GM19468 (cell line): ENCODE results near the gene SLC12A3.
A peak's percentile ranks its signal among the peaks of the same experiment; 100 is the strongest.

Experiments used
- ATAC-seq: cut with Tn5 transposase; IDR thresholded peaks from one replicate; pipeline ENCODE4 v1.9.1; 2021; ENCODE audit warnings: mild to moderate bottlenecking, moderate library complexity, moderate number of reproducible peaks; ENCODE audit not compliant: unreplicated experiment; ENCODE audit errors: extremely low read depth

SLC12A3 gene

DNA sequence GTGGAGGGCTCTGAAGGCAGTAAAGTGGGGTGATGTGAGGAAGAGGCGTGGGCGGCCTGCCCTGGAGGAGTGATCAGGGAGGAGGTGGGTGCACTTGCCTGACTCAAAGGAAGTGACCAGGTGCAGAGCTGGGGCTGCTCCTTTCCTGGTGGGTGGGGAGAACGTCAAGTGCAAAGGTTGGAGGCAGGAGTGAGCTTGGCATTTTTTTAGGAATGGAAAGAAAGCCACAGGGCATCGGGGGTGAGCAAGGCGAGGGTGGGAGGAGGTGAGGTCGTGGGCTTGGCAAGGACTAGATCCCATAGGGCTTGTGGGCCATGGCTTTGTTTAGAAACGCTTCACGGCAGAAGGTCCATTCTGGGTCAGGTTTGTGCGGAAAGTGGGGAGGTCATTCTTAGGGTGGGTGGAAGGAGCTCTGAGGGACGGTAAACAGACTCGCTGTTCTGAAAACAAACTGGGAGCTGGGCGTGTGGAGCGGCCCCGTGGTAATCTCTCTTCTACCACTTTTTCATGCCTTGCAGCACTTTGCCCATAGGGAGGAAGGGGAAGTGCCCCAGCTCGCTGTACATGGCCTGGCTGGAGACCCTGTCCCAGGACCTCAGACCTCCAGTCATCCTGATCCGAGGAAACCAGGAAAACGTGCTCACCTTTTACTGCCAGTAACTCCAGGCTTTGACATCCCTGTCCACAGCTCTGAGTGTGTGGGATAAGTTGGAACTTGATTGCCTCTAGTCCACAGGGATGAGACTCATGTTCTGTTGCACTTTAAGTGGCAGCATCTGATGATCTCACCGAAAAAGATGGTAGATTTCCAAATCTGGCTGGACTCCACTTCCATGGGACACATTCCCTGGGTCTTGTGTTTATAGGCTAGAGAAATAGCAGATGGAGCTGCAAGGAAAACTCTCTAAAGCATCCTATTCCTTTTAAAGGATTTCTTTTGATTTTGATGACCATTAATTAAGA lies 48.0 kb downstream of the SLC12A3 start:
- ATAC-seq = no peak

DNA sequence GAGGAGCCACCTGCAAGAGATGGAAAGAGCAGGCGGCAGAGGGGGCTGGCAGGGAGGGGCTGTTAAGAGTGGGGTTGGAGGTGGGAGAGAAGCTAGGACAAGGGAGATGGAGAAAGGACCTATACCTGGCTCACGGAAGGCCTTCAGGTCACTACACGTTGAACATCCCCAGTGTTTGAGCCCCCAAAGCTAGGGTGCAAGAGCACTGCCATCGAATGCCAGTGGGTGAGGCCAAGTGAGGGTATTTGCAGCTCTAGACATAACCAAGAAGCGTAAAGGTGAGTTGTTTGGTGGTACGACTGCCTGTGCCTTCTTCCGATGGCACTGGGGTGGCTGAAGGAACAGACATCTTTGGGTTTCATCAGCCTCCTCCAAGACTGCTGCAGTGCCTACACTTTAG lies 49.9 kb downstream of the SLC12A3 start:
- ATAC-seq = no peak

DNA sequence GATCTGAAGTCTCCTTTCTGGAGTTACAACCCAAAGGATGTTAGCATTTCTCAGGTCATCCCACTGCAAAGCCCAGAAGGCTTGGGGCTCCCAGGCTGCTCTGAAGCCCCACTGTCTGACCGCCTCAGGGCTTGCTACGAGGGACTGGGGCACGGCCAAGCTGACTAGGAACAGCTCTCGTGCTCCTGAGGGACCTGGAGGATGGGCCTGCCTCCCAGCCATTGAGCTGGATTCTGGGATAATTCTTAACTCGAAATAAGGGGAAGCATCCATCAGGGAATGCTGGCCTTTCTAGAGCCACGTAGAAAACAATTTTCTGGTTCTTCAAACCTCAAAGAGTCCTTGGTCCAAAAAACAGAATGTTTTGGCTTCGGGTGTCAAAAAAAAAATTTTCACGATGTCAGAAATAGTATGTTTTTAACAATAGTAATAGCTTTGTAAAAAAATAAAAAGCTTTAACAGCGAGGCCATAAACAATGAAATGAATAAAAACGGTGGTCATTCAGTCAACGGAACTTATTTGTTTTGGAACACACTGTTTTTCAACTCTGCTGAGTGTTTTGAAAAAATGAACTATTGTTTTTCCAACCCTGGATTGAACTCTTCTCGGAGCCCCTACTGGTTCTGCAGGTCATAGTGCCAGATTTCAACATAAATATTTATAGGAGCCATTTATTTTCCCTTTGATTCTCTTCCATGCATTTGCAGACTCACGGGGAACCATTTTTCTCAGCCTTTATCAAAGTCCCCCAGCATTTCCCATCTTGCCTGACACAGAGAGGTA lies 50.5 kb downstream of the SLC12A3 start:
- no peak for ATAC-seq

DNA sequence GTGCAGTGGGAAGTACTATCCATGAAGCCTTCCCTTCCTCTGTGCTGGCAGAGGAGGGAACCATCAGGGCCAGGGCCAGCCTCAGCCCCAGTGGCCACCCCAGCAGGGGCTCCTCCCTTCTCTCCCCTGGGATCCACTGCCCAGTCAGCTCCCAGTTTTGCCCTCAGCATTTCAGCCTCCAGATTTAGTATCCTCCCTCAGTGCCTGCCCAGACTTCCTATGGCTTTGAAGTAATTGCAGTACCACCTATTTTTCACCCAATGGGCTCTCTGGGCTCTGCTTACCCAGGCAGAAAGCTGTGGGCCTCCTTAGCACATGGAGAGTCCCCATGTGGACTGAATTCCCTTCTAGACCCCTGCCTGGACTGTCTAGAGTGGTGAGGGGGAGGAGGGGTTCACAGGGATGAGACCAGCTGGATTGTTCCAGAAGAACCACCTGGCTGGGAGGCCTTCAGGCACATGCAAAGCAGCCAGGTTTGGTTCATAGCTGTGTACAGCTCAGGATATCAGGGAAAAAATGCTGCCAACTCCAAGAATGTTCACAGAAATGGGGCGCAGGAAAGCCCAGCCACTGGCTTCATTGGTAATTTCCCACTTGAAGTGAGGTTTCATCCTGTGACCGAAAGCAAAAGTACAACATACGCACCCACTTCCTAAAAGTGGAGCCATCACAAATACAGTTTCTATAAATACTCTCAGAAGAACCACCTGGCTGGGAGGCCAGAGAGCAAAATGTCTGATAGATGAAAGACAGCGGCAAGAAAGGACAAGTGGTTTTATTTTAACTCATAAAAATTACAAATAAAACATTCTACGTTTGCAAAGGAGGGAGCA lies 51.8 kb downstream of the SLC12A3 start:
- ATAC-seq = peak; percentile 41

DNA sequence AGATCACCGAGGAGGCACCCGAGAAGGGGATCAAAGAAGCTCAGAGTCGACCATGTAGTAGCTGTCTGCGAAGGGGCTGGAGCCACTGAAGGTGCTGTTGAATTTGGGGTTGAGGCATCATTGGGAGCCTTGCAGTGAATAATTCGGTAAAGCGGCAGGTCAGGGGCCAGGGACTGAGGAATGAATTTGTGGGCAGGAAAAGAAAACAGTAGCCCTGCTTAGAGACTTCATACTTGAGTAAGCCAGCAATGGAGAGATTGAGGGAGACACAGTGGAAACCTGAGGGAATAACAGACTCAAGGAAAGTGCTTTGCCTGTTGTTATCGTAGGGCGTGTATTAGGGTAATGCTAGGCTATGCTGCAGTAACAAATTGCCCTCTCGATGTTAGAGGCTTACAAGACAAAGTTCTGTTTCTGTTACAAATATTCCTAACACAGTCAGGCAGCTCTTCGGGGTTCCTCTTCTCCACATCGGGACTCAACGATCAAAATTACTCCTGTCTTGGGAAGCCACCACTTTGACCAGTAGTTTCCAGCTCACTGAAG lies 53.5 kb downstream of the SLC12A3 start:
- ATAC-seq = no peak

DNA sequence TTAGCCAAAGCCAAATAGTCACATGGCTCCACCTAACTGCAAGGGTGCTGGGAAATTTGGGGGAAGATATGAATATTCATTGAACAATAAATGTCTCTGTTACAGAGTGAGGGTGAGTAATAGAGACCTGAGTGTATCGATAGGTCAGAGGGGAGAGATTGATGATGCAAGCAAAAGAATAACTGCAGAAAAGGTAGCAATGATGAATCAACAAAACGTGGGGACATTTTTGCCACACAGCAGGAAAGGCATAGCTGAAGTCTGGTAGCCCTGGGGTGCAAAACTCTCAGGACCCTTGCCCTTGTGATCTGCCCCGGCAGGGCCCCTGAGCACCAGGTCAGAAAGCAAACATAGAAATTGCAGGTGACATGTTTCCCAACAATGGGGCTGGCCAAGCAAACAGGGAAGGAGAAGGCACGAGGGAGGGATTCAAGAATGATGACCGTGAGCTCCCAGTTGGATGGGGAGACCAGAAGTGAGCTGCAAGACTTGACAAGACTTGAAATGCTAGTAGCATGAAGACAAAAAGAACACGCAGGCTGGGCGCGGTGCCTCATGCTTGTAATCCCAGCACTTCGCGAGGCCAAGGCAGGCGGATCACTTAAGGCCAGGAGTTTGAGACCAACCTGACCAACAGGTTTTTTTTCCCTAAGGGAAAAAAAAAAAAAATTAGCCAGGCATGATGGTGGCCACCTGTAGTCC lies 54.2 kb downstream of the SLC12A3 start:
- no peak for ATAC-seq

DNA sequence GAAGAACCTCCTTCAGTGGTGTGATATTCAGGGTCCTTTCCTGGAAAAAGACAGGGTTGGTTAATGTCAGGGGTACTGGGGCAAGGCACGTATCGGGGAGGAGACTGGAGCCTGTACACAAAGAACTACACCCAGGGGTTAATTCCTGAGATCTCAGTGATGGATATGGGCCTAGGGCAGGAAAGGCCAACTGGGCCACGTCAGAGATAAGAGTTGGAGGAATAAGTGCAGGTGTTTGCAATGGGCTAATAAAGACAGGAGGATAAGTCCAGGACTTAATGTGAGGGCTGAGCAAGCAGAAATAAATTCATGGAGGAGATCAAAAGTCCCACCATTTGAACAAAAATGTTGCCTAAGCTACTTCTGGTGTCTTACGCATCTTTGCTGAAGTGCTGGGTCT lies 56.6 kb downstream of the SLC12A3 start:
- ATAC-seq = no peak

DNA sequence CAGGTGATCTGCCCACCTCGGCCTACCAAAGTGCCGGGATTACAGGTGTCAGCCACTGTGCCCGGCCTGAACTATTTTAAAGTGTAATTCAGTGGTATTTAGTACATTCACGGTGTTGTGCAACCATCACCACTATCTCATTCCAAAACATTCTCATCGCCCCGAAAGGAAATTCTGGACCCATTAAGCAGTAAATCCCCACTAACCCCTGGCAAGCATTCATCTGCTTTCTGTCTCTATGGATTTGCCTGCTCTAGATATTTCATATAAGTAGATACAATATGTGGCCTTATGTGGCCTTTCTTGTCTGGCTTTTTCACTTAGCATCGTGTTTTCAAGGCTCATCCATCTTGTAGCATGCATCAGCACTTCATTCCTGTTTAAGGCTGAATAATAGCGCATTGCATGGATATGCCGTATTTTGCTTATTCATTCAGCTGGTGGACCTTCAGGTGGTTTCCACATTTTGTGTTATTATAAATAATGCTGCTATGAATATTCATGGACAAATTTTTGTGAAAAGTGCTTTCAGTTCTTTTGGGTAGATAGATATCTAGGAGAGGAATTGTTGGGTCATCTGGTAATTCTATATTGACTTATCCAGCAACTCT lies 58.6 kb downstream of the SLC12A3 start:
- ATAC-seq = no peak

DNA sequence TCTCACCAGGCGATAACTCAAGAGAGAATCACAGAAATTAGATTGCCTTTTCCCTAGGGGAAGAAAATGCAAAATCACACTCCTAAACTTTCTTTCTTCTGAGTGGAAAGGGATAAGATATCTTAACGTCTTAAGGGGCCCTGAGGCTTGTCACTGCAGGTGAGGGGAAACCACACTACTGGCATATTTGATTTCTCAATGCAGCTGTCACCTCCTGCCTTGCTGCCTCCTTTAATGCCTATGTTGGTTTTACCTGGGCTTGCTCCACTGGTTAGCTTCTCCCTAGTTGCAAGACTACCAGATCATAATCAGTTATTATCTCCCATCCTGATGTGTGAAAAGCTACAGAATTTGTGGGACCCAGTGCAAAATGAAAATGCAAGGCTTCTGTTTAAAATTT lies 62.5 kb downstream of the SLC12A3 start:
- ATAC-seq = no peak

DNA sequence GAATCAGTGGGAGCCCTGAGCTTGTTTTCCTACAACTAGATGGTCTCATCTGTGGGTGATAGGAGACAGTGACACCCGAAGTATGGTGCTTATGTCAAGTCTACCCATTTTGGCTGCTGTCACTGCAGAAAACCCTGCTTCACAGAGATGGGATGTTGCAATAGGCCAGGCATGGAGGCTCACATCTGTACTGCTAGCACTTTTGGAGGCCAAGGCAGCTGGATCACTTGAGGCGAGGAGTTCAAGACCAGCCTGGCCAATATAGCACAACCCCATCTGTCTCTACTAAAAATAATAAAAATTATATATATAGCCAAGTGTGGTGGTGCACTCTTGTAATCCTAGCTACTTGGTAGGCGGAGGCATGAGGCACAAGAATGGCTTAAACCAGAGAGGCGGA lies 64.6 kb downstream of the SLC12A3 start:
- no peak for ATAC-seq

DNA sequence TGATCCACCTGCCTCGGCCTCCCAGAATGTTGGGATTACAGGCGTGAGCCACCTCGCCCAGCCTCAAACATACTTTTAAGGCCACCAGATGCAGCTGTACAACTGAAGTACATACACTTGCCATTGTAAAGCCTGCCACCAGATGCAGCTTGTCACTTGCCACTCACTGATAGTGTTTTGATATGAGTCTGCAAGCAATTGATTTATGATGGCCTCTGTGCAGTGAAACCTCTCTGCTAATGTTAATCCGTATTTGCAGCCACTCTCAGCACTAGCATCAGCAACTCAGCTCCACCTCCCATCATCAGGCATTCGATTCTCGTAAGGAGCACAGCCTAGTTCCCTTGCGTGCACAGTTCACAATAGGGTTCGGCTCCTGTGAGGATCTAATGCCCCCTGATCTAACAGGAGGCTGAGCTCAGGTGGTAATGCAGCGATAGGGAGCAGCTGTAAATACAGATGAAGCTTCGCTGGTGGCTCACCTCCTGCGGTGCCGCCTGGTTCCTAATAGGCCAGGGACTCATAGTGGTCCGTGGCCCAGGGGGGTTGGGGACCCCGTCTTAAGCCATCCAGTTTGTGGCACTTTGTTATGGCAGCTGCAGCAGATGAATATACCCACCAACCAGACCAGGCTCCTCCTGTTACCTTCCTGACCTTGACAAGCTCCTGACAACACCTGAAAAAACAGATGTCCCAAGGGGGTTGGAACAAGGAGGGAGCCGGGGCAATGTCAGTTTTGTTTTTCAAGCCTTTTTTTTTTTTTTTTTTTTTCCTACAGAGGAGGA lies 65.7 kb downstream of the SLC12A3 start:
- no peak for ATAC-seq

DNA sequence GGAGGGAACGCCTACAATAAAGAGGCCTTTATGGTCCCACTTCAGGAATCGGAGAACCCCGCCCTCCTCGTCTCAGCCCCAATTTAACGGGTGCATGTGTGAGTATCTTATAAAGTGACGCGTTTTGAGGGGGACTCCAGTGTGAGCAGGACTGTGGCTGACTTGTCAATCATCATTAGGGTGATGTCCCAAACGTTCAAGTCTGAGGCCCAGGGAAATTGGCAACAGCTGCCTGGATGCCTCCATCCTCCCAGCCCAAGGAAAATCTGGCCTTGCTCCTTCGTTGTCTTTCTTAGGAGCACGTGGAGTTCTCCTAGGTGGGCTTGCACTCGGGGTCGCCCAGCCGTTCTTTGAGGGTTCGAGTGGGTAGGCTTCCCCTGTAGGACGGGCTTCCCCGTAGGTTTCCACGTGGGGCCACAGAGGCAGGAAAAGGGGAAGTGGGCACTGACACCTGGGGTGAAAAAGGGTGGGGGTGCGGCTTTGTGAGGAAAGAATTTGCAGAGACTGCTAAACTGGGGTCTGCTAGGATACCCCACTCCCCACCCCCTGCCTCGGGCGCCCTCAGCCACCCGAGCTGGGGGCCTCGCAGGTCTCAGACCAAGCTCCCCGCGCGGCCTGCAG lies 66.4 kb downstream of the SLC12A3 start:
- peak; percentile 1 for ATAC-seq

DNA sequence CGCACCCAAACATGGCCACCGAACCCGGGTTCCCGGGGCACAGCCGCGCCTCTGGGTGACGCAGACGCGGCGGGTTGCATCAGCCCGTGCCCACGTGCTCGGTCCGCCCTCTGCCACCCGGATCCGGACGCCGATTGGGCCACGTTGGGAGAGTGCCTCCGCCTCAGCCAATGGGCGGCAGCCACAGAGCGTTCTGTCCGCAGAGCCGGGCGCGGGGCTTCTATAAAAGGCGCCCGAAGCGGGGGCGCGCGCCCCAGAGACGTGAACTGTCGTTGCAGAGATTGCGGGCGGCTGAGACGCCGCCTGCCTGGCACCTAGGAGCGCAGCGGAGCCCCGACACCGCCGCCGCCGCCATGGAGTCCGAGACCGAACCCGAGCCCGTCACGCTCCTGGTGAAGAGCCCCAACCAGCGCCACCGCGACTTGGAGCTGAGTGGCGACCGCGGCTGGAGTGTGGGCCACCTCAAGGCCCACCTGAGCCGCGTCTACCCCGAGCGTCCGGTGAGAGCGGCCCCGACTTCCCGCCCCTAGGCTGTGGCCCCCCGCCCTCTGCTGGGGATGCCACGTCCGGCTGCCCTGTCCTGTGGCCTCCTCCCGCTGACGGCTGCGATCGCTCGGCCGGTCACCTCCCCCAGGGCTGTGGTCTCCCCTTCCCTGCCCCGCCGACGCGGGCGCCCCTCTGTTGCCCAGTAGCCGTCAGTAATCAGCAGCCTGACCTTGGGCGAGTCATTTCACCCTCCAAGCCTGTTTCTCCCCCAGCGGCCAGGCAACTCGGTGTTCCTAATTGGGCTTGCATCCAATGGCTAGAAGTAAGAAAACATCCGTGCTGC lies 67.1 kb downstream of the SLC12A3 start, which contains the start of gene HERPUD1:
Gene HERPUD1, plus strand, starts transcription at position 251 of the 829 bp plus-strand sequence. Its CDS starts 103 bp downstream, at position 354.
- peak; percentile 93 for ATAC-seq

DNA sequence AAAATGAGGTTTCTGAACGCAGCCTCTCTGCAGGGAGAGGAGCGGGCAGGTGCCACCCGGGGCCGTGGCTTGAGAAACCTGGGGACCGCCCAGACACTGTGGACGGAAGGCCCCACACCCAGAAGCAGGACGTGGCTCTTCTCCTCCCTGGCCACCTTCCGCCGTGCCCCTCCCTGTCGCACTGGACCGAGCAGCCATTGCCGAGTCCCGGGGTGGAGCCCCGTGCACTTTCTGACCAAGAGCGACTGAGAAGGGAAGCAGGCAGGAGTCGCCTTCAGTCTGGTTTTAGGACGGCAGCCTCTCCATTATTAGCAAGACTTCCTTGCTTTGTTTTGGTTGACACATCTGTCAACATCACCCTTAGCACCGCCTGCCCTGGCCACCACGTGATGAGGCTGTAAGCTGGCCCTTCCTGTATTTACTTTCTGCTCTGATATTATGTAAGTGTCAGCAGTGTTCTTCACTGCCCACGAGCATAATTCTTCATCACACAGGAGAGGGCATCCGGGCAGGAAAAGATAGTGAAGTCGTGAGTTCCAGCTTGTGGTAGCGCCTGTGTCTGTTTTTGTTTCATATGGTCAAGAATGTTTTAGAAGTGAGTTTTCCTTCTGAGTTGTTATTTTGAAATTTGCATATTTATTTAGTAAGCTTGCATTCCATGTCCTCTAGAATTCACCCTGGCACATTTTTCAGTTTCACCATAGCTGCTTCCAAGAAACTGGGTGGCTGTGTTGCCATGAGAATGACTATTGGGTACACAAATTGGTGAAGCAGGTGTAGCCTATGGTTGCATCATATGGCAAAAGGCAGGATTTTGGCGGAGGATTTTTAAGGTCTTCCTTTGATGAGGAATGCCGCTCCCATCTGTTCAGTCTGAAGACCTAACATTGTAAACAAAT lies 68.0 kb downstream of the SLC12A3 start:
- ATAC-seq = no peak

DNA sequence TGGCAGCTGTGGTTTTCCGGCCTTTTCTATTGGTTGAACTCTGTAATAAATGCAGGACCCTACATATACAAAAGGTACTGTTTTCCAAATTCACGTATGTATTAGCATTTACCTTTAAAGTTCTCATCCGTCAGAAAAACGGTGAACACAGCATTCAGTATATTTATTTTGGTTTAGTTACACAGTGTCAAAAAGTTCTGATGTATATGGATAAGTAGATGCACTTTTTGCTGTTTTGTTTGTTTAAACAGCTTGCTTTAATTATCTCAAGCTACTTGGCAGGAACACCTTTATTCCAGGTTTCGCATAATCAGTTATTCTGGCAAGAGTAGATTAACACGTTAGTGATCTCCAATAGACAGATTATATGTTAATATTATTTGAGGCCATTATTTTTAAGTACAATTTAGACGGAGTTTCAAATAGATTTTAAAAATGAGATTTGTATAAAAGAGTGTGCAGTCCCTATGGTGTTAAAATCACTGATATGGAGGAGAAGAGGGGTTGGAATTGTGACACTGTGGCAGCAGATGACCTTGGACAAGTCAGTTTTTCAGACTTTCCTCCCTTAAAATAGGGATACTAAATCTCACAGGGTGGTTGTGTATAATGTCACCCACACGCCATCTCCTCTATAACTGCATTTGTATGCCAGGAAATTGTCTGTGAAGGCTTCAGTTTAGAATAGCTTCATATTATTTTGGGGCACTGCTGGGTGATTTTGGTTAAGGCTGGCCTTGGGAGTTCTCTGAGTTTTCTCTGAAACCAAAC lies 69.0 kb downstream of the SLC12A3 start:
- ATAC-seq = no peak
